ENCODE data around the gene RANBP1. TPM values are rescaled to one million over a fixed set of nuclear protein-coding genes. Genes with fewer than 3 reads are reported as not detected.

The RANBP1 gene
- total RNA-seq, 4 donors from 2014 or later, result 79.4 to 147 (median 120) TPM

DNA sequence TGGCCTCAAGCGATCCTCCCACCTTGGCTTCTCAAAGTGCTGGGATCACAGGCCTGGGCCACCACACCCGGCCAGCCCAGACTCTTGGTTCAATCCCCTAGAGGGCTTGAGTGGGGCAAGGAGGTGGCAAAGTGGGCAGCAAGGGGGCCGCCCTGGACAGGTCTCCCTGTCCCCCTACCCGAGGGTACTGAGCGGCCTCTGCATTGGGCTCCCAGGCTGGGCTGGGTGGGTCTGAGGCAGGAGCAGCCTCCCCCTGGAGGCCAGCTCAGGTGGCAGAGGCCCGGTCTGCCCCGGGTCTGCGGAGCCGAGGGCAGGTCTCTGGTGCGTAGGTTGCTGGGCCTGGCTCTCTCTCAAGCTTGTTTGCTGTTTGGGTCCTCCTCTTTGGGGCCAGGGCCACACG lies 57.3 kb downstream of the RANBP1 start:
- no peak for TF ChIP-seq POLR2A (IDR thresholded peaks at IDR 0.05)
- TF ChIP-seq, protein P1, sequence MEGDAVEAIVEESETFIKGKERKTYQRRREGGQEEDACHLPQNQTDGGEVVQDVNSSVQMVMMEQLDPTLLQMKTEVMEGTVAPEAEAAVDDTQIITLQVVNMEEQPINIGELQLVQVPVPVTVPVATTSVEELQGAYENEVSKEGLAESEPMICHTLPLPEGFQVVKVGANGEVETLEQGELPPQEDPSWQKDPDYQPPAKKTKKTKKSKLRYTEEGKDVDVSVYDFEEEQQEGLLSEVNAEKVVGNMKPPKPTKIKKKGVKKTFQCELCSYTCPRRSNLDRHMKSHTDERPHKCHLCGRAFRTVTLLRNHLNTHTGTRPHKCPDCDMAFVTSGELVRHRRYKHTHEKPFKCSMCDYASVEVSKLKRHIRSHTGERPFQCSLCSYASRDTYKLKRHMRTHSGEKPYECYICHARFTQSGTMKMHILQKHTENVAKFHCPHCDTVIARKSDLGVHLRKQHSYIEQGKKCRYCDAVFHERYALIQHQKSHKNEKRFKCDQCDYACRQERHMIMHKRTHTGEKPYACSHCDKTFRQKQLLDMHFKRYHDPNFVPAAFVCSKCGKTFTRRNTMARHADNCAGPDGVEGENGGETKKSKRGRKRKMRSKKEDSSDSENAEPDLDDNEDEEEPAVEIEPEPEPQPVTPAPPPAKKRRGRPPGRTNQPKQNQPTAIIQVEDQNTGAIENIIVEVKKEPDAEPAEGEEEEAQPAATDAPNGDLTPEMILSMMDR (IDR thresholded peaks at IDR 0.05 in 4 of 5, conservative IDR thresholded peaks at IDR 0.05 in 1 of 5), result no peak
- Histone ChIP-seq H3K27ac (no peak overlapping the region), H3K36me3 (no peaks in the 10 kb centered on the region), H3K9me3 (no peaks in the 10 kb centered on the region), H3K4me1 (no peaks in the 10 kb centered on the region), H3K4me3 (no peak overlapping the region), H3K27me3 (no peaks in the 10 kb centered on the region)
- no peak for ATAC-seq
- intact Hi-C loops (cut with DNase I; ENCODE audit: low total_unique reads) (loop anchor here (10.0 kb wide), 1 partner anchor 72 kb away; no protein-coding TSS in a partner anchor), in situ Hi-C loops (cut with MboI; ENCODE audit: low sequenced_read_pairs in 4 of 4) (no loop called here)
- no peak for DNase-seq

GRCh38 chr22:20173772-20174171 lies 57.9 kb downstream of the RANBP1 start:
- no peaks in the 10 kb centered on the region for H3K36me3 ChIP-seq
- ATAC-seq (no peak), DNase-seq (no peak)
- H3K9me3 ChIP-seq, result no peaks in the 10 kb centered on the region
- TF ChIP-seq, protein P1 (IDR thresholded peaks at IDR 0.05 in 4 of 5, conservative IDR thresholded peaks at IDR 0.05 in 1 of 5), result no peak
- TF ChIP-seq POLR2A (IDR thresholded peaks at IDR 0.05), result no peak
- in situ Hi-C loops (cut with MboI; ENCODE audit: low sequenced_read_pairs in 4 of 4), result no loop called here
- intact Hi-C loops (cut with DNase I; ENCODE audit: low total_unique reads), result loop anchor here (10.0 kb wide), 1 partner anchor 71 kb away; no protein-coding TSS in a partner anchor
- no peak overlapping the region for H3K4me3 ChIP-seq
- no peaks in the 10 kb centered on the region for H3K27me3 ChIP-seq
- no peak overlapping the region for H3K27ac ChIP-seq
- no peaks in the 10 kb centered on the region for H3K4me1 ChIP-seq

DNA sequence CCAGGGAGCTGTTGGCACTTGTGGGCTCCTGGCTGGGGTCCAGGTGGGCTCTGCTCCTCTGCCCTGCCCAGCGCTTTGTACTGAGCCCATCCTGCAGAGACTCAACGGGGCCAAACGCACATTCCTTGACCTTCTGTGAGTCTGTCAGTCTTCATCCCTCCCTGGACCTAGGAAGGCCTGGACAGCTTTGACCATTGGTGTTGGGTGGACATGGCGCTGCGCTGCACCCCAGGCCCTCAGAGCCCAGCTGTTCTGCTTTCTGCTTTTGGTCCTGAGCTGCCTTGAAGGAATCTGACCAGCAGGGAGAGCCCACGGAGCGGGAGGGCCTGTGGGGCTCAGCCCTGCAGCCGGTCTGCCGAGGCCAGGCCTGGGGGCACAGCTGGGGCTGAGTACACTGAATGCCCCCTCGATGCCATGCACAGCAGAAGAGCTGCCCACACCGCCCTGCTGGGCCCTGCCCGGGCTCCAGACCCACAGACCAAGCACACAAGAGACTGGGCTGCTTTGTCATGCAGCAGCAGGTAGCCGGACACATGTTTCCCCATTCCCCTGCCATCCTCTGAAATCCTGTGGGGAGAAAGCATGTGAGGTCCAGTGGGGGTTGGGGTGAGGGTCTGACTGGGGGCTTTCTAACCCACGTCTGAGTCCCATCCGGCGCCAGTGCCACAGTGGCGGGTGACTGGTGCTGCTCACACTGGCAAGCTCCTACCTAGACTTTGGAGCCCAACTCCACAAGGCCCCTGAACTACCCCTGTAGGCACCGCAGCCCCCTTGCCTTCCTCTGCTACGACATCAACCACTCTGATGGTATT lies 59.1 kb downstream of the RANBP1 start:
- Histone ChIP-seq H3K27me3 (no peaks in the 10 kb centered on the region), H3K36me3 (no peaks in the 10 kb centered on the region), H3K27ac (no peak overlapping the region), H3K4me3 (no peak overlapping the region), H3K4me1 (no peaks in the 10 kb centered on the region), H3K9me3 (no peaks in the 10 kb centered on the region)
- TF ChIP-seq, protein P1 (IDR thresholded peaks at IDR 0.05 in 4 of 5, conservative IDR thresholded peaks at IDR 0.05 in 1 of 5), result no peak
- no peak for TF ChIP-seq POLR2A (IDR thresholded peaks at IDR 0.05)
- DNase-seq (no peak), ATAC-seq (no peak)
- intact Hi-C loops (cut with DNase I; ENCODE audit: low total_unique reads) (loop anchor here (10.0 kb wide), 1 partner anchor 70 kb away; no protein-coding TSS in a partner anchor), in situ Hi-C loops (cut with MboI; ENCODE audit: low sequenced_read_pairs in 4 of 4) (no loop called here)

- DNase-seq (no peak), ATAC-seq (no peak)
- Histone ChIP-seq H3K9me3 (no peaks in the 10 kb centered on the region), H3K4me3 (no peak overlapping the region), H3K4me1 (no peaks in the 10 kb centered on the region), H3K27ac (no peak overlapping the region), H3K27me3 (no peaks in the 10 kb centered on the region), H3K36me3 (no peaks in the 10 kb centered on the region)
- in situ Hi-C loops (cut with MboI; ENCODE audit: low sequenced_read_pairs in 4 of 4) (no loop called here), intact Hi-C loops (cut with DNase I; ENCODE audit: low total_unique reads) (loop anchor here (10.0 kb wide), 1 partner anchor 69 kb away; no protein-coding TSS in a partner anchor)
- TF ChIP-seq, protein P1 (IDR thresholded peaks at IDR 0.05 in 4 of 5, conservative IDR thresholded peaks at IDR 0.05 in 1 of 5), result no peak
- no peak for TF ChIP-seq POLR2A (IDR thresholded peaks at IDR 0.05)
Observed at GRCh38 chr22:20175597-20175900, 59.6 kb downstream of the RANBP1 start.

Data from gastrocnemius medialis (tissue), 4 donors.